ENCODE results near the gene PRRG3.

- no peak for TF ChIP-seq CTCF (IDR thresholded peaks at IDR 0.05)
- no peak for TF ChIP-seq POLR2AphosphoS5 (IDR thresholded peaks at IDR 0.05)
Measured at GRCh38 chrX:151708821-151709220, 13.6 kb downstream of the PRRG3 start.

All from prostate gland (tissue), 2 donors.